ENCODE results near the gene NELFCD.

The NELFCD gene

GRCh38 chr20:58984691-58985090, 3.6 kb downstream of the NELFCD start:
- no CpG with 5 or more reads among the region's 6 CpGs for WGBS (ENCODE audit: extremely low coverage, insufficient coverage, insufficient read length)
- Histone ChIP-seq H2AK5ac (ENCODE audit: low read length) (no peak overlapping the region), H3K9ac (ENCODE audit: low read length) (no peak overlapping the region), H4K91ac (ENCODE audit: low read depth, low read length) (no peak overlapping the region), H3K27me3 (ENCODE audit: insufficient read depth, low read length) (no peaks in the 10 kb centered on the region), H3K79me2 (ENCODE audit: control insufficient read depth, insufficient read depth, low read length, poor library complexity) (peaks cover 6% of the 10 kb centered on the region), H4K8ac (ENCODE audit: low read depth, low read length) (no peak overlapping the region), H3K27ac (ENCODE audit: low read depth, low read length) (no peak overlapping the region), H3K18ac (ENCODE audit: low read length) (no peak overlapping the region), H3K4me1 (ENCODE audit: control insufficient read depth in 1 of 2, insufficient read depth in 2 of 2, low read length in 2 of 2) (peaks cover 6 to 13% of the 10 kb centered on the region in 2 experiments), H3K4ac (ENCODE audit: low read depth, low read length) (no peak overlapping the region), H2BK120ac (ENCODE audit: insufficient read depth, low read length, poor library complexity) (no peak overlapping the region), H2AFZ (ENCODE audit: insufficient read depth, low read length, poor library complexity) (no peak overlapping the region), H2BK12ac (ENCODE audit: low read length) (no peak overlapping the region), H3K36me3 (ENCODE audit: control insufficient read depth in 1 of 2, insufficient read depth in 2 of 2, low read length in 2 of 2) (peaks cover 19 to 23% of the 10 kb centered on the region in 2 experiments), H3K4me2 (ENCODE audit: low read length) (no peak overlapping the region), H3K4me3 (ENCODE audit: low read depth, low read length) (no peak overlapping the region), H3K14ac (ENCODE audit: low read length) (no peak overlapping the region), H3K9me3 (ENCODE audit: insufficient read depth, low read depth, low read length) (no peaks in the 10 kb centered on the region), H3K79me1 (ENCODE audit: low read length) (peaks cover 9% of the 10 kb centered on the region), H3K23ac (ENCODE audit: low read length) (no peak overlapping the region), H2BK5ac (ENCODE audit: low read depth, low read length, poor library complexity) (no peak overlapping the region), H4K12ac (ENCODE audit: low read depth, low read length) (no peak overlapping the region)
- DNase-seq: no peak

- peaks cover 9% of the 10 kb centered on the region for H3K79me1 ChIP-seq (ENCODE audit: low read length)
- H3K9me3 ChIP-seq (ENCODE audit: insufficient read depth, low read depth, low read length): no peaks in the 10 kb centered on the region
- no peaks in the 10 kb centered on the region for H3K27me3 ChIP-seq (ENCODE audit: insufficient read depth, low read length)
- no peak overlapping the region for H4K12ac ChIP-seq (ENCODE audit: low read depth, low read length)
- no peak overlapping the region for H2BK12ac ChIP-seq (ENCODE audit: low read length)
- H3K23ac ChIP-seq (ENCODE audit: low read length): no peak overlapping the region
- WGBS (ENCODE audit: extremely low coverage, insufficient coverage, insufficient read length): 100% methylated on average over 1 of the region's 5 CpGs
- H2BK5ac ChIP-seq (ENCODE audit: low read depth, low read length, poor library complexity): no peak overlapping the region
- DNase-seq: no peak
- H2BK120ac ChIP-seq (ENCODE audit: insufficient read depth, low read length, poor library complexity): no peak overlapping the region
- peaks cover 6 to 13% of the 10 kb centered on the region in 2 experiments for H3K4me1 ChIP-seq (ENCODE audit: control insufficient read depth in 1 of 2, insufficient read depth in 2 of 2, low read length in 2 of 2)
- no peak overlapping the region for H3K18ac ChIP-seq (ENCODE audit: low read length)
- no peak overlapping the region for H3K4me2 ChIP-seq (ENCODE audit: low read length)
- H3K27ac ChIP-seq (ENCODE audit: low read depth, low read length): no peak overlapping the region
- H3K36me3 ChIP-seq (ENCODE audit: control insufficient read depth in 1 of 2, insufficient read depth in 2 of 2, low read length in 2 of 2): peaks cover 24 to 27% of the 10 kb centered on the region in 2 experiments
- no peak overlapping the region for H2AK5ac ChIP-seq (ENCODE audit: low read length)
- no peak overlapping the region for H3K14ac ChIP-seq (ENCODE audit: low read length)
- H4K91ac ChIP-seq (ENCODE audit: low read depth, low read length): no peak overlapping the region
- no peak overlapping the region for H3K4me3 ChIP-seq (ENCODE audit: low read depth, low read length)
- H3K9ac ChIP-seq (ENCODE audit: low read length): no peak overlapping the region
- no peak overlapping the region for H3K4ac ChIP-seq (ENCODE audit: low read depth, low read length)
- H3K79me2 ChIP-seq (ENCODE audit: control insufficient read depth, insufficient read depth, low read length, poor library complexity): peaks cover 6% of the 10 kb centered on the region
- no peak overlapping the region for H2AFZ ChIP-seq (ENCODE audit: insufficient read depth, low read length, poor library complexity)
- H4K8ac ChIP-seq (ENCODE audit: low read depth, low read length): no peak overlapping the region
These were observed 4.6 kb downstream of the NELFCD start for GRCh38 chr20:58985656-58986055.

GRCh38 chr20:58986286-58986967, 5.4 kb downstream of the NELFCD start:
- no peak overlapping the region for H2BK12ac ChIP-seq (ENCODE audit: low read length)

GRCh38 chr20:58986968-58987517, 6.0 kb downstream of the NELFCD start:
- peaks cover 2% of the 10 kb centered on the region for H3K79me2 ChIP-seq (ENCODE audit: control insufficient read depth, insufficient read depth, low read length, poor library complexity)
- H4K8ac ChIP-seq (ENCODE audit: low read depth, low read length): no peak overlapping the region
- H4K12ac ChIP-seq (ENCODE audit: low read depth, low read length): no peak overlapping the region
- peaks cover 6 to 11% of the 10 kb centered on the region in 2 experiments for H3K4me1 ChIP-seq (ENCODE audit: control insufficient read depth in 1 of 2, insufficient read depth in 2 of 2, low read length in 2 of 2)
- peaks cover 32 to 38% of the 10 kb centered on the region in 2 experiments for H3K36me3 ChIP-seq (ENCODE audit: control insufficient read depth in 1 of 2, insufficient read depth in 2 of 2, low read length in 2 of 2)
- no peak overlapping the region for H2BK5ac ChIP-seq (ENCODE audit: low read depth, low read length, poor library complexity)
- no peak overlapping the region for H3K27ac ChIP-seq (ENCODE audit: low read depth, low read length)
- no CpG with 5 or more reads among the region's 8 CpGs for WGBS (ENCODE audit: extremely low coverage, insufficient coverage, insufficient read length)
- H3K27me3 ChIP-seq (ENCODE audit: insufficient read depth, low read length): no peaks in the 10 kb centered on the region
- no peak overlapping the region for H2AFZ ChIP-seq (ENCODE audit: insufficient read depth, low read length, poor library complexity)
- no peak overlapping the region for H3K18ac ChIP-seq (ENCODE audit: low read length)
- H3K4me2 ChIP-seq (ENCODE audit: low read length): no peak overlapping the region
- no peak overlapping the region for H3K9ac ChIP-seq (ENCODE audit: low read length)
- no peak overlapping the region for H2AK5ac ChIP-seq (ENCODE audit: low read length)
- no peak for DNase-seq
- no peaks in the 10 kb centered on the region for H3K79me1 ChIP-seq (ENCODE audit: low read length)
- H3K4me3 ChIP-seq (ENCODE audit: low read depth, low read length): no peak overlapping the region
- H2BK12ac ChIP-seq (ENCODE audit: low read length): no peak overlapping the region
- no peak overlapping the region for H3K23ac ChIP-seq (ENCODE audit: low read length)
- no peak overlapping the region for H3K14ac ChIP-seq (ENCODE audit: low read length)
- H2BK120ac ChIP-seq (ENCODE audit: insufficient read depth, low read length, poor library complexity): no peak overlapping the region
- no peak overlapping the region for H3K4ac ChIP-seq (ENCODE audit: low read depth, low read length)
- H4K91ac ChIP-seq (ENCODE audit: low read depth, low read length): no peak overlapping the region
- H3K9me3 ChIP-seq (ENCODE audit: insufficient read depth, low read depth, low read length): no peaks in the 10 kb centered on the region

More at GRCh38 chr20:58986286-58986967, 5.4 kb downstream of the NELFCD start:
- no peak overlapping the region for H3K4me2 ChIP-seq (ENCODE audit: low read length)
- peaks cover 4% of the 10 kb centered on the region for H3K79me1 ChIP-seq (ENCODE audit: low read length)
- DNase-seq: no peak
- no peak overlapping the region for H3K18ac ChIP-seq (ENCODE audit: low read length)
- H3K4me3 ChIP-seq (ENCODE audit: low read depth, low read length): no peak overlapping the region
- no peak overlapping the region for H3K9ac ChIP-seq (ENCODE audit: low read length)
- no peak overlapping the region for H3K14ac ChIP-seq (ENCODE audit: low read length)
- no peak overlapping the region for H2AK5ac ChIP-seq (ENCODE audit: low read length)
- peaks cover 4% of the 10 kb centered on the region for H3K79me2 ChIP-seq (ENCODE audit: control insufficient read depth, insufficient read depth, low read length, poor library complexity)
- no peak overlapping the region for H3K27ac ChIP-seq (ENCODE audit: low read depth, low read length)
- no peak overlapping the region for H2AFZ ChIP-seq (ENCODE audit: insufficient read depth, low read length, poor library complexity)
- no peaks in the 10 kb centered on the region for H3K27me3 ChIP-seq (ENCODE audit: insufficient read depth, low read length)
- H4K12ac ChIP-seq (ENCODE audit: low read depth, low read length): no peak overlapping the region
- H3K4ac ChIP-seq (ENCODE audit: low read depth, low read length): no peak overlapping the region
- H3K23ac ChIP-seq (ENCODE audit: low read length): no peak overlapping the region
- H2BK5ac ChIP-seq (ENCODE audit: low read depth, low read length, poor library complexity): no peak overlapping the region
- H3K9me3 ChIP-seq (ENCODE audit: insufficient read depth, low read depth, low read length): no peaks in the 10 kb centered on the region
- H3K36me3 ChIP-seq (ENCODE audit: control insufficient read depth in 1 of 2, insufficient read depth in 2 of 2, low read length in 2 of 2): peaks cover 30 to 34% of the 10 kb centered on the region in 2 experiments
- H4K8ac ChIP-seq (ENCODE audit: low read depth, low read length): no peak overlapping the region
- WGBS (ENCODE audit: extremely low coverage, insufficient coverage, insufficient read length): no CpG with 5 or more reads among the region's 9 CpGs
- H2BK120ac ChIP-seq (ENCODE audit: insufficient read depth, low read length, poor library complexity): no peak overlapping the region
- H3K4me1 ChIP-seq (ENCODE audit: control insufficient read depth in 1 of 2, insufficient read depth in 2 of 2, low read length in 2 of 2): peaks cover 6 to 13% of the 10 kb centered on the region in 2 experiments
- no peak overlapping the region for H4K91ac ChIP-seq (ENCODE audit: low read depth, low read length)

Data from trophoblast cell (in vitro differentiated cells and primary cell).